ENCODE measurements around the gene HOXD12.

HOXD12 gene

GRCh38 chr2:176105078-176105729, 5.6 kb downstream of the HOXD12 start:
- DNase-seq (ENCODE audit: low read depth): no peak

- DNase-seq (ENCODE audit: low read depth): no peak
Observed at GRCh38 chr2:176105730-176106580, 6.4 kb downstream of the HOXD12 start.

- no peak for DNase-seq (ENCODE audit: low read depth)
Observed at GRCh38 chr2:176106581-176107539, 7.3 kb downstream of the HOXD12 start, which contains the start of gene HOXD11. HOXD11 (plus strand) TSS chr2:176107280; CDS start chr2:176107356, 76 bp downstream.

- no peak for DNase-seq (ENCODE audit: low read depth)
Observed at GRCh38 chr2:176107731-176108181, 8.2 kb downstream of the HOXD12 start.

- DNase-seq (ENCODE audit: low read depth): no peak
Observed at GRCh38 chr2:176109192-176109901, 9.8 kb downstream of the HOXD12 start.

- no peak for DNase-seq (ENCODE audit: low read depth)
Observed at GRCh38 chr2:176109946-176110345, 10.4 kb downstream of the HOXD12 start.

GRCh38 chr2:176110415-176111308, 11.1 kb downstream of the HOXD12 start:
- DNase-seq (ENCODE audit: low read depth): no peak

- DNase-seq (ENCODE audit: low read depth): no peak
Observed at GRCh38 chr2:176111309-176111663, 11.7 kb downstream of the HOXD12 start.

GRCh38 chr2:176111846-176112374, 12.3 kb downstream of the HOXD12 start:
- DNase-seq (ENCODE audit: low read depth): no peak

- DNase-seq (ENCODE audit: low read depth): no peak
Observed at GRCh38 chr2:176112375-176113302, 13.0 kb downstream of the HOXD12 start.

- no peak for DNase-seq (ENCODE audit: low read depth)
Observed at GRCh38 chr2:176114120-176114929, 14.7 kb downstream of the HOXD12 start.

GRCh38 chr2:176114930-176115625, 15.5 kb downstream of the HOXD12 start:
- DNase-seq (ENCODE audit: low read depth): no peak

GRCh38 chr2:176115883-176116813, 16.6 kb downstream of the HOXD12 start, which contains the start of gene HOXD10:
HOXD10 (plus strand) TSS chr2:176116778; CDS start chr2:176116834, 56 bp downstream.
- no peak for DNase-seq (ENCODE audit: low read depth)

- DNase-seq (ENCODE audit: low read depth): no peak
Observed at GRCh38 chr2:176117162-176117822, 17.7 kb downstream of the HOXD12 start.

- DNase-seq (ENCODE audit: low read depth): no peak
Observed at GRCh38 chr2:176117823-176118371, 18.3 kb downstream of the HOXD12 start.

All from activated T-helper 1 cell treated with Interleukin-2 at 50 U/mL for 16 hours (primary cell).